ENCODE measurements around the gene CBY1.
"Not testable (repeated sequence)": the region's sequence is repeated elsewhere in the genome, so short reads cannot be mapped to it uniquely, and the experiment has no call there.

The CBY1 gene

DNA sequence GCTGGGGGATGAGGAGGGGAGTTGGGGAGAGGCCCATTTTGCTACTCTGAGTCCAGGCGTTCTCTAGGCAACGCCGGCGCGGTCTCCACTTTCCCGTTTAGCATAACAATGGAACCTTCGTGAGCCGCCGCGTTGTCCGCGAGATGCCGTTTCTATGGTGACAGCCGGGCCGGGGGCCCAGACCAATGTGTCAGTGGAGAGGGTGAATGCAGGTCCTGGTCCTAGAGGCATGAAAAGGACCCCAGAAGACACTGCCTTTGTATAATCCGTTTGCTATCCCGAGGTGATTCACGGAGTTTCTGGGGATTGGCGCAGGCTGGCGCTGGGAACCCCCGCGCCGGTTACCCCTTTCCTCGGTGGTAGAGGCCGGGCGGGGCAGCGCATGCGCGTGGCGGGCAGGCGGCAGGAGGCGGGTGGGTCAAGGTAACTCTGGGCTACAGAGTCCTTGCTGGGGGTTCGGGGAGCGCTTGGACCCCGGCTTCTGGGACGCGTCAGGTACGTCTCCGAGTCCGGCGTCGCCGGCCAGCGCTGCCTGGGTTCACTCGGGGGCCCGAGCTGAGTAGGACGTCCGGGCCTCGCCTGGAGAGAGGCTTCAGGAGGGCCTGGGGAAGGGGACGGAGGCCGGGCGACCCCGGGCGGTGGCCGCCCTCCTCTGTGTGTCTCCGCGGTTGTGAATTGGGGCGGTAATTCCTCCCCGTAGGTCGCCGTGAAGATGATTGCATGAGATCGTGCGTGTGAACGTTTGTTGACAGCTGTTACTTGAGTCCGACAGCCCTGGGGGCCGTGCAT, at the start of gene CBY1, which contains the start of gene FAM227A:
TSS of gene CBY1 (plus strand) at position 383 of the 789 bp plus-strand sequence. CDS start 11,417 bp downstream, outside the sequence.
TSS of gene FAM227A (minus strand) at position 137 of the 789 bp plus-strand sequence. CDS start 6,224 bp downstream, outside the sequence.
- peak; percentile 78 for DNase-seq (ENCODE audit: low spot score)

DNA sequence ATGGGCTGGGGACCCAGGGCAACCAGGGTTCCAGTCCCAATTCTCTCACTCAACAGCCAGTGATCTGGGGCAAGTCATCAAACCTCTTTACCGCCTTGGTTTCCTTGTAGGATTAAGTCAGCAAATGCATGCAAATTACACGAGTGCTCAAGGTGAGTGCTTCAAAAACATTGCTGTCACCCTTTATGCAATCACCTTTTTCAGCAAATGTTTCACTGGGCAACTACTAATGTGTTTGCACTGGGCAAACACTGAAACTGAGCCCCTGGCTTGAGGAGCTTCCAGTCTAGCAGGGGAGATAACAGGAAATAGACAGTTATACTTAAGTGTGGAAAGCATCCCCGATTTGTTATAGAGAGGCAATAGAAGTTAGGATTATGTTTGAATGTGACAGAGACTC, 48.8 kb upstream of the CBY1 start:
- DNase-seq (ENCODE audit: low spot score), result no peak

DNA sequence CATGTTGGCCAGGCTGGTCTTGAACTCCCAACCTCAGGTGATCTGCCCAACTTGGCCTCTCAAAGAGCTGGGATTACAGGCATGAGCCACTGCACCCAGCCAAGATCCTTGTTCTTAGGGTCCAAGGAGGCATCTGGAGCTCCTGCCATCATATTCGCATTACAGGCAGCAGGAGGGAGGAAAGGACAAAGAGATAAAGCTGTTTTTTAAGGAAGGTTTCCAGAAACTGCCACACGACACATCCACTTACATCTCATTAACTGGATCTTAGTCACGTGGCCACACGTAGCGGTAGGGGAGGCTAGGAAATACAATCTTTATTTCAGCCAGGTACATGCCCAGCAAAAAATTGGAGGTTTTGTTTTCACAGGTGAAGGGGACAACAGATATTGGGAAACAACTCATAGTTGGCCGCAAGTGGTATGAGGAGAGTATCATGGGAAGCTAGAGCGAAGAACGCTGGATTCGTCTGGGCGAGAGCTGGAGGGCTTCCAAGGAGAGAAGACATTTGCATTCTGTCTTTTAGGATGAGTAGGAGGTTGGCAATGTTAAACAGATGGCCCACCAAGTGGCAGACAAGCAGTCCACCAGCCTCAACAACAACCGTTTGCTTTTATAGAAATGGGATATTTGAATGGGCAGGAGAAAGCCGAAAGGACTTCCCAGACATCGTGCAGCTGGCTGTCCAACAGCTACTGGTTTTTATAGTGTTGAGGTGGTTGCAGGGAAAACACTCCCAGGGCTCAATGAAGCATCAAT, 47.3 kb upstream of the CBY1 start:
- DNase-seq (ENCODE audit: low spot score), result no peak

DNA sequence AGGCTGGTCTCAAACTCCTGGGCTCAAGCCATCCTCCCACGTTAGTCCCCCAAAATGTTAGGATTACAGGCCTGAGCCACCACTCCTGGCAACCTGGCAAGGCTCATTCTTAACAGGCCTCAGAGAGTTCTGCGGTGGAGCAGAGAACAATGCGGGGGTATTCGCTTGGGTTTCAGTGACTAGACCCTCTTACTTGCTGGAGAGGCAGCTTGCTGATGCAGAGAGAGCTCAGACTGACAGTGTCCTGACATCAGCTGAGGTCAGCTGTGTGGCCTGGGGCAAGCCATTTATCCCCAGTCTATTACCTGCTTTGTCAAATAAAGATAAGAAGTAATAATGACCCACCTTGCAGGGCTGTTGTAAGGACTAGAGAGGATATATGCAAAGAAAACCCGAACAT, 46.2 kb upstream of the CBY1 start:
- no peak for DNase-seq (ENCODE audit: low spot score)

DNA sequence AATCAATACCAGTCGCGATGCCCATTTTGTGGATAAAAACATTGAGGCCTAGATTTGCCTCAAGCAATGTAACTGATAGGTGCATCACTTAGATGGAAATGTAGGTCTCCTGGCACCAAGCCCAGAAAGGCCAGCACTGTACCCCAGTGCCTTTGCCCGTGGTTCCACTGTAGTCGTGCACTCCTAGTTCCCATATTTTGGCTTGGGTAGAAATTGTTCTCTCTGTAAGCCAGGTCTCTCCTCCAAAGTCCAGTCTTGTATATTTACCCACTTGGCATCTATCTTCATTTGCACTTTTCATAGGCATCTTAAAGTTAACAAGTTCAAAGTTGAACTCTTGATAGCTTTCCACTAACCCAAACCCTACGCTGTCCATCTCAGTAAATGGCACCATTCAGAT, 44.9 kb upstream of the CBY1 start:
- no peak for DNase-seq (ENCODE audit: low spot score)

DNA sequence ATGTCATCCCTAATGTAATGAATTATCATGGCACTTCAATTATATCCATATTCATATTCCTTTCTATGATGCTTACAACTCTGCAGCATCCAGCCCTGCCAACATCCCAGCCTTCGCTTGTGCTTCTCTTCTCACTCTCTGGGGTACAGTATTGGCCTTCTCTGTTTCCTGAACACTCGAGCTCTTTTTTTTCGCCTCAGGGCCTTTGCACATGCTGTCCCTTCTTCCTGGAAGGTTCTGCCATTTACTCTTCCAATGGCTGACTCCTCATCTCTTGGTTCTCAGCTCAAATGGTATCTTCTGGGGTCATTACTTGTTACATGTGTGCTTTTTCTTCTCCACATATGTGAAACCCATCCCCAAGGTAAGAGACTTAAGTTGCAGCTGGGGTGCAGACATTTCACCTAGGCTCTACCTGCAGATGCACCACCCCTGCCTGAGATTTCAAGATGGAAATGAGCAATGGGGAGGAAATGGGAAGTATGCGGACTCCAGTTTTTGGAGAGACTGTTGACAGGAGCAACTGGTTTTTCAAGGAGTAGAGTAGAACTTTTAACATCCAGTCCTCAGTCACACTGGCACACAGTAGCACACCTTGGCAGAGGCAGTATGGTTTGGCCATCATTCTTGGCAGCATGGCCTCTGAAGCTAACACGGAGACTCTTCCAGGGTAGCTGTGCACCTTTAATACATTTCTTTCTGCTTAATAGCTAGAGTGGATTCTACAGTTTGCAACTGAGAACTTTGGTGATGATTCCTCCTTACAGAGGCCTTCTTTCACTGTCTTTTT, 44.0 kb upstream of the CBY1 start:
- DNase-seq (ENCODE audit: low spot score), result no peak

DNA sequence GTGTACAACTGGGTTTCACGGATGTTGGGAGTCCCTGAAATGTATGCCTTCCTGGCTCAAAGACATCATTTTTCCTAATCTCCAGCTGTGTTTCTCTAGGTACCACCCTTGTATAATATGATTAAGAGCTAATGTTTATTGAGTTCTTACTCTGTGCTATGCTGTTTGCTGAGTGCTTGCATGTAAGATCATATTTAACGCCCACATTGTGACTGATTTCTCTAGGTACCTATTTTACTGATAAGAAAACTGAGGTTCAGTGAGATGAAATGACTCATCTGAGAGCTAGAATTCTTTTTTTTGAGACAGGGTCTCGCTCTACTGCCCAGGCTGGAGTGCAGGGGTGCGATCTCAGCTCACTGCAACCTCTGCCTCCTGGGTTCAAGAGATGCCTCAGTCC, 42.9 kb upstream of the CBY1 start:
- no peak for DNase-seq (ENCODE audit: low spot score)

DNA sequence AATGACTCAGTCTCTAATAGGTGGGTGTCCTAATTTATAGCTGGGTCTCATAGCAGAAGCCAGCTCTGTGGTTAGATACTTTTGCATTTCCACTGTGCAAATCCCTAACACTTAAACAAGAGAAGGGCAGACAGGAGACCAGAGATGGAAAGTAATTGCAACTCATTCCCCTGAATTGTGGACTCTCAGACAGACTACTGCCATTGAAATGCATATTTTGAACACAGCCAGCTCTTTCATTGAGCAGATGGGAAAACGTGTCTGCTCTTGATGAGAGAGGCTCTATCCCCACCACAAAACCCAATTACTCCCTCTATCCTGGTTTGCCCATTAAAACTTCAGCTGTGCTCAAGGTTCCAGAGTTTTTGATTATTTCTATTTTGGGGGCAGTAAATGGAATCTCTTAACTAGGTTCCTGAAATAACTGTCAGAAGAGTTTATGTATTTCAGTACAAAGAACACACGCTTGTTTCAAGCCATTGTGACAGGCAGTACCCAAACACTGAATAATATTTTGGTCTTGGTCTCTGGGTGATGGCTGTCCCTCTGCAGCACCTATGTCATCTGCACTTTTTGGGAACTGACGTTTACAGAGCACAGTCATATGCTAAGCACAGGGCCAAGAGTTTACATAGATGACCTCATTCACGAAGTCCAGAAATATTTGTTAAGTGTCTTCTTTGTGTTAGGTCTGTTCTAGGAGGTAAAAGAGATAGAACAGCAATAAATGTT, 41.9 kb upstream of the CBY1 start:
- DNase-seq (ENCODE audit: low spot score), result no peak

DNA sequence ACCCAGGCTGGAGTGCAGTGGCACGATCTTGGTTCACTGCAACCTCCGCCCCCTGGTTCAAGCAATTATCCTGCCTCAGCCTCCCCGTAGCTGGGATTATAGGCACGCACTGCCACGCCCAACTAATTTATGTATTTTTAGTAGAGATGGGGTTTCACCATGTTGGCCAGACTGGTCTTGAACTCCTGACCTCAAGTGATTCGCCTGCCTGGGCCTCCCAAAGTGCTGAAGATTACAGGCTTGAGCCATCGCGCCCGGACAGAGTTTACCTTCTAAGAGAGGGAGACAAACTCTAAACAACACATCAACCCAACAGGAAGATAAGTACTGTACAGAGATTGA, 41.4 kb upstream of the CBY1 start:
- DNase-seq (ENCODE audit: low spot score), result not testable (repeated sequence)

DNA sequence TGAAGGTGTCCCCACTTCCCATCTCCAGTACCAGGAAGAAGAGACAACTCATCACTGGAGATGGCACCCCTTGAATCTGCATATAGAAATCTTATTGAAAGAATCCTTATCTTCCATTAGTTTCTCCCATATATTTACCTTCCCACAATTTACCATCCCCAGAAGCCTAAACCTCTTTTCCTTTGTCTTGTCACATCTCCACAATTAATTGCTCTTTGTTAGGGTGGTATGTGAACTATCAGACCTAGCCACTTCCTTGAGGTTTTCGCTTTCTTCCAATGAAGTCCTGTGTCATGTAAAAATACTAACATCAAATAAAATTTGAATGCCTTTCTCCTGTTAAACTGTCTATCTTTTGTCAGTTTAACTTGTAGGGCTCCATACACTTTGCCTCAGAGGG, 38.2 kb upstream of the CBY1 start:
- DNase-seq (ENCODE audit: low spot score), result no peak

DNA sequence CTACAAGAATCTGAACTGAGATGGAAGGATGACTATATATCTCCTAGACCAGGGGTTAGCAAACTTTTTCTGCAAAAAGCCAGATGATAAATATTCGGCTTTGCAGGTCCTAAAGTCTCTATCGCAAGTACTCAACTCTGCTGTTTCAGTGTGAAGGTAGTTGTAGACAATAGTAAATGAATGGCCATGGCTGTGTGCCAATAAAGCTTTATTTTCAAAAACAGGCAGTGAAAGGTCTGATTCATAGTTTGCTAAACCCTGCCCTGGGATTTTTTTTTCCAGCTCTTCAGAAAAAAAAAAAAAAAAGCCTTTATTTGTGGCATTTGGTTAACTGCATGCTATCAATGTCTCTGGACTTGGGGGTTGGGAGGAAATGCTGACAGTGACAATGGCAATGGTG, 37.8 kb upstream of the CBY1 start:
- DNase-seq (ENCODE audit: low spot score), result no peak

DNA sequence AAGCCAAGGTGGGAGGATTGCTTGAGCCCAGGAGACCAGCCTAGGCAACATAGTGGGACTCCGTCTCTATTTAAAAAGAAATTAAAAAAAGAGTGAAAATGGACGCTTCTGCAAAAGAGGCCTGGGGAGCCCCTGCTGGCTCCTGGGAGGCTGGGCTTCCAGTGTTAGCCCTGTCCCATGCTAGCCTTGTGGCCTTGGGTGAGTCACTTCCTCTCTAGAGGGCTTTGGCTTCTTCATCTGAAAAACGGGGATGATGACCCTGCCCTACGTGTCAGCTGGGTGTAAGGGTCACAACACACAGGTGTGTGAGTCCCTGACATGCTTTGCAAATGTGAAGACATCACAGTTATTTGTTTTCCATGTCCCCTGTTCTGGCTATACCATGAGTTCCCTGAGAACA, 33.1 kb upstream of the CBY1 start:
- no peak for DNase-seq (ENCODE audit: low spot score)

DNA sequence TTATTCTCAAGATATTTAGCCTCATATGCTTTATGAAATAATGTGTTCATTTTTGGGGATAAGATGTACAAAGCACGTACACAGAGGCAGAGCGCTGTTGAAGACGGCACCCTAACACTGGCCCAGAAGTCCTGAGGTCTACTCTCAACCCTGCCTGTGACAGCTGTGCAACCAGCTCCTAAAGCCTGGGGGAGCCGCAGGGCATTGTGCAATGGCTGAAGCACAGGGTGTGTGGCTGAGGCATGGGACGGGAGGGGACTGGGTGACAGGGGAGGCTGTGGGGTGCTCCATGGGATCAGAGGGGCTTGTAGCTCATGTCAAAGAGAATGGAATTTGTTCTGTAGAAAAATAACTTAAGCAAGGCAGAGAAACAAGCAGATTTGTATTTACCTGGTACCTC, 28.0 kb upstream of the CBY1 start:
- no peak for DNase-seq (ENCODE audit: low spot score)

DNA sequence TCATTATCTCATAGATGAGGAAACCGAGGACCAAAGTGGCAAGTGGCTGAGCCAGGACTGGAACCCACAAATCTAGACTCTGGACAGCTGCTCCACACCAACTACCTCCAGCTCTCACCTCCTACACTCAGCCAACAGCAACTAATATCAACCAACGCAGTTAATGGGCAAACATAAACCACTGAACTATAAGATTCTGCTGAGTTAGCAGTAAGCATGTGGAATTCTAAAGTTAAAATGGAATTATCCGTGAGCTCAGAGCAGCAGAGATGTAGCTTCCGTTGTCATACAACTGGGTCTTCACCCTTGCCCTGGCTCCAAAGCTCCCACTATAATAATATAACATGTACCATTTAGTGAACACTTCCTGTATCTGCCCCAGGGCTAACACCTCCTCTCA, 27.3 kb upstream of the CBY1 start:
- DNase-seq (ENCODE audit: low spot score), result no peak

DNA sequence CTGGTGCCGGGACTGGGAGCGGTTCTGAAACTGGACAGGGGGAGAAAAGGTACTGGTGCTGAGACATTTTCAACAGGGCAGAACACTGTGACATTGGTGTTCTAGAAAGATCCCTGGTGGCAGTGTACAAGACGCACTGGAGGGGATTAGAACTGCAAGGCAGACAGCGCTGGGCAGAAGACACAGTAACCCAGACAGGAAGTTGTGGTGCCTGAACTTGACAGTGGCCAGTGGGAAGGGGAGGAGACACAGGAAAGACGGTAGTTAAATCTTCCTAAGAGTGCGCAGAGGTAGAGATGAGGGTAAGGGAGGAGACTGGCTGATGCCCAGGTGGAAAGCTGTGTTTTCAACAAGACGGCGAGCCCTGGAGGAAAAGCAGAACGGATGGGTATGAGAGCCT, 24.7 kb upstream of the CBY1 start:
- DNase-seq (ENCODE audit: low spot score), result no peak

DNA sequence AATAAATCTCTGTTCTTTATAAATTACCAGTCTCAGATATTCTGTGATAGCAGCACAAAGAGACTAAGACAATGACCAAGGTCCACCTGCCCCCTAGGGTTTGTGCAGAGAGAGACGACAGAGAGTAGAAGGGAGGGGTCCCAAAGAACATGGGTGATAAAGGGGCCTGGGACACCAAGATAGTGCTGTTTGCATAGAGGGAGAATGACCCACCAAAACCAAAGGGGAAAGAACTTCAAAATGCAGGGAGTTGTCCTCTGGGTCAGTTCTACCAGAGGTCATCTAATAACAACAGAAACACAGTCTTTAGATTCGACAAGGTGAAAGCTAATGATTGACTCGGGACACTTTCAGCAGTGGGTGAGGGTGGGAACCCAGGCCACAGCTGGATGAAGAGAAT, 23.9 kb upstream of the CBY1 start:
- no peak for DNase-seq (ENCODE audit: low spot score)

DNA sequence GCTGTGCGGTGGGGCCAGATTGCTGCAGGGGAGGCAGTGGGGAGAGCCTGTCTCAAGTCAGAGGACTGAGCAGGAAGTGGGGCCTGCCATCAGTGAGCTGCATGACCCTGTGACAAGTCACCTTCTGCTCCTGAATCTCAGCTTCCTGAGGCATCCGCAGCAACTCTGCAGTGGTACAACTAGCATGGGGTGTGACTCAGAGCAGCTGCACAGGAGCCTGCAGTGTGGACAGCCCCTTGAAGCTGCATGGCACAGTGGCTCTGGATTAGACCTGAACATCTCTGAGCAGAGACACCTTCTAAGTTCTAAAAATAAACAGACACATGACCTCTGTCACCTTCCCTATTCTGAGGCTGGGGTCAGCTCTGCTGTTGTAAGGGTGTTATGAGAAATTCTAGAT, 18.2 kb upstream of the CBY1 start:
- DNase-seq (ENCODE audit: low spot score), result no peak

DNA sequence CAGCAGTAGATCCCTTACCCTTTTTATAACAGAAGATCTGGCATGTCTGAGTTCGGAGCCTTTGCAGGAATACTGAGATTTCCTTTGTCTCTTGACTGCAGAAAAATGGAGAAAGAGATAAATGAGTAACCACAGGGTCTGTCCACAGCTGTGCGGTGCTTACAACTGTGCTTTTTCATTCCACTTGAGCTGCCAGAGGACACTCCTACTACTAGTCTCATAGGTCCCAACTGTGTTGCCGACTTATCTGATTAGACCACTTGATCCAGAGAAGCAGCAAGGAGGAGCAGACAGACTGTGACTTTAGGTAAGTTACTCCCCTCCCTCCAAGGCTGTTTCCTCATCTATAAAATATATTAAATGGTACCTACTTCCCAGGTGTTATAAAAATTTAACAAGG, 17.7 kb upstream of the CBY1 start:
- no peak for DNase-seq (ENCODE audit: low spot score)

DNA sequence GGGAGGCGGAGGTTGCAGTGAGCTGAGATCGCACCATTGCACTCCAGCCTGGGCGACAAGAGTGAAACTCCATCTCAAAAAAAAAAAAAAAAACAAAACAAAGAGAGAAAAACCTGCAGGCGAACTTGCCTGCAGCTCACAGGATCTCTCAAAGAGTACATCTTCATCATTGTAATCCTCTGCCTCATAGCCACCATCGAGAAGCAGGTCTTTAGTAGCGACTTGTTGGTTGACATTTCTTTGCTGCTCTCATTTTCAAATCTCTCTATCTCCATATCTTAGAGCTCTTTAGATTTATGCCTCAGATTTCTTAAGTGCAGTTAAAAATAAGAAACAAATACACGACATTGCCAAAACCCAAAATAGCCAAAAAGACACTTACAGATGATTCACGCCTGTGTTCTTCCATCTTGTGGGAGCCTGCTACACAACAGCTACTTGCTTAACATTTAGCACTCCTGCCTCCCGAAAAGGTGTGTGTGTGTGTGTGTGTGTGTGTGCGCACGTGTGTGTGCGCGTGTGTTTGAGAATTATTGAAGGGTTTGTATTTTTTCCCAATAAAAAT, 14.9 kb upstream of the CBY1 start:
- no peak for DNase-seq (ENCODE audit: low spot score)

DNA sequence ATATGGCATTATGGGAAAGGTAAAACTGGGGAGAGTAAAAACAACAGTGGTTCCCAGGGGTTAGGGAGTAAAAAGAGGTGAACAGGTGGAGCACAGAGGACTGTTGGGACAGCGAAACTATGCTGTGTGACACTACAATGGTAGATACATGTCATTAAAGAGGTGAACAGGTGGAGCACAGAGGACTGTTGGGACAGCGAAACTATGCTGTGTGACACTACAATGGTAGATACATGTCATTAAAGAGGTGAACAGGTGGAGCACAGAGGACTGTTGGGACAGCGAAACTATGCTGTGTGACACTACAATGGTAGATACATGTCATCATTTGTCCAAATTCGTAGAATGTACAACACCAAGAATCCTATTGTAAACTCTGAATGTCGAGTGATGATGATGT, 12.2 kb upstream of the CBY1 start:
- DNase-seq (ENCODE audit: low spot score), result not testable (repeated sequence)

DNA sequence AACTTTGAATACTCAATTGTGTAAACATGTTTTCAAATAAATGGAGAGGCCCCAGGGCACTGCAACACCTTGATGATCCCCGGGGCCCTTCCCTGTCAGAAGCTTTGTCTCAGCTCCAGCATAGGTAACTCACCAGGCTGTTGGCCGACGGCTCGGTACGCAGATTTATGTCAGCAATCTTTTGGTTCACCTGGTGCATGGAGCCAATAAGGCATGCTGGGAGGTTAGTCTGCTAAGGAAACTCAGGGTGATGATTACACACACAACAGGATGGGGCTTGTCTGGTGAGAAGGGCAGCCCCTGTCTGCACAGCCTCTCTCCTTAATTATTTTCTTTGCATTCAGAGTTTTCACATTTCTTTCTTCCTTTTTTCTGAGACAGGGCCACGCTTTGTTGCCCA, 11.0 kb upstream of the CBY1 start:
- no peak for DNase-seq (ENCODE audit: low spot score)

Measured in CD4-positive, alpha-beta T cell treated with Interleukin-6 at 100 ng/mL for 8 hours (primary cell).